HEK293 (cell line): Measurements from ENCODE around the gene LRRC23.

Experiments
- HOXD13 ChIP-seq: sonication (generic); formaldehyde crosslinking; IDR thresholded peaks from 2 replicates; pipeline ENCODE4 v1.8.0; 2022; ENCODE audit warnings: missing genetic modification reagents, borderline replicate concordance
- KLF1 ChIP-seq: fragments of 450-650 bp; formaldehyde crosslinking; IDR thresholded peaks from 2 replicates; pipeline ENCODE4 v1.5.1; 2016; ENCODE audit warnings: missing biosample characterization, missing genetic modification characterization
- KLF10 ChIP-seq: fragments of 450-650 bp; IDR thresholded peaks from 2 replicates; pipeline ENCODE4 v1.5.1; 2018; ENCODE audit warnings: missing biosample characterization, mild to moderate bottlenecking, missing genetic modification characterization
- KLF17 ChIP-seq: fragments of 450-650 bp; formaldehyde crosslinking; IDR thresholded peaks from 2 replicates; pipeline ENCODE4 v1.5.1; 2016; ENCODE audit warnings: missing biosample characterization, missing genetic modification characterization
- OVOL3 ChIP-seq: fragments of 450-650 bp; formaldehyde crosslinking; IDR thresholded peaks from 2 replicates; pipeline ENCODE4 v1.5.1; 2016; ENCODE audit warnings: missing biosample characterization, missing genetic modification characterization
- TCF7L2 ChIP-seq: IDR thresholded peaks from 2 replicates; pipeline ENCODE4 v1.6.1; 2011; ENCODE audit warnings: low read depth, mild to moderate bottlenecking, inconsistent platforms, low read length, moderate library complexity, borderline replicate concordance
- ZBTB1 ChIP-seq: fragments of 450-650 bp; formaldehyde crosslinking; IDR thresholded peaks from 2 replicates; pipeline ENCODE4 v1.5.1; 2016; ENCODE audit warnings: missing biosample characterization, missing genetic modification characterization
- ZFP69B ChIP-seq: fragments of 450-650 bp; formaldehyde crosslinking; IDR thresholded peaks from 2 replicates; pipeline ENCODE4 v1.5.1; 2016; ENCODE audit warnings: missing biosample characterization, missing genetic modification characterization
- ZNF157 ChIP-seq: fragments of 450-650 bp; formaldehyde crosslinking; IDR thresholded peaks from 2 replicates; pipeline ENCODE4 v1.5.1; 2016; ENCODE audit warnings: missing biosample characterization, missing genetic modification characterization
- ZNF169 ChIP-seq: fragments of 450-650 bp; formaldehyde crosslinking; IDR thresholded peaks from 2 replicates; pipeline ENCODE4 v1.5.1; 2016; ENCODE audit warnings: missing biosample characterization, missing genetic modification characterization
- ZNF175 ChIP-seq: fragments of 450-650 bp; formaldehyde crosslinking; IDR thresholded peaks from 2 replicates; pipeline ENCODE4 v1.5.1; 2016; ENCODE audit warnings: missing biosample characterization, missing genetic modification characterization
- ZNF184 ChIP-seq: fragments of 450-650 bp; IDR thresholded peaks from 2 replicates; pipeline ENCODE4 v1.5.1; 2018; ENCODE audit warnings: missing biosample characterization, mild to moderate bottlenecking, missing genetic modification characterization
- ZNF23 ChIP-seq: fragments of 450-650 bp; formaldehyde crosslinking; IDR thresholded peaks from 2 replicates; pipeline ENCODE4 v1.5.1; 2016; ENCODE audit warnings: missing biosample characterization, missing genetic modification characterization, borderline replicate concordance
- ZNF24 ChIP-seq: fragments of 450-650 bp; formaldehyde crosslinking; IDR thresholded peaks from 2 replicates; pipeline ENCODE4 v1.5.1; 2016; ENCODE audit warnings: missing biosample characterization, missing genetic modification characterization
- ZNF292 ChIP-seq: fragments of 450-650 bp; formaldehyde crosslinking; IDR thresholded peaks from 2 replicates; pipeline ENCODE4 v1.5.1; 2016; ENCODE audit warnings: low read depth, missing biosample characterization, missing genetic modification characterization, borderline replicate concordance
- ZNF302 ChIP-seq: fragments of 450-650 bp; formaldehyde crosslinking; IDR thresholded peaks from 2 replicates; pipeline ENCODE4 v1.5.1; 2016; ENCODE audit warnings: missing biosample characterization, missing genetic modification characterization, low read depth
- ZNF350 ChIP-seq: fragments of 450-650 bp; formaldehyde crosslinking; IDR thresholded peaks from 2 replicates; pipeline ENCODE4 v1.5.0; 2017; ENCODE audit warnings: missing biosample characterization, mild to moderate bottlenecking, missing genetic modification characterization
- ZNF354C ChIP-seq: fragments of 450-650 bp; formaldehyde crosslinking; IDR thresholded peaks from 2 replicates; pipeline ENCODE4 v1.5.1; 2016; ENCODE audit warnings: missing biosample characterization, missing genetic modification characterization, low read depth, borderline replicate concordance
- ZNF362 ChIP-seq: fragments of 450-650 bp; formaldehyde crosslinking; IDR thresholded peaks from 2 replicates; pipeline ENCODE4 v1.5.1; 2016; ENCODE audit warnings: missing biosample characterization, missing genetic modification characterization
- ZNF404 ChIP-seq: fragments of 450-650 bp; formaldehyde crosslinking; IDR thresholded peaks from 2 replicates; pipeline ENCODE4 v1.5.1; 2017; ENCODE audit warnings: missing biosample characterization, missing genetic modification characterization
- ZNF521 ChIP-seq: fragments of 450-650 bp; formaldehyde crosslinking; IDR thresholded peaks from 2 replicates; pipeline ENCODE4 v1.5.1; 2017; ENCODE audit warnings: missing biosample characterization, mild to moderate bottlenecking, missing genetic modification characterization
- ZNF529 ChIP-seq: fragments of 450-650 bp; formaldehyde crosslinking; IDR thresholded peaks from 2 replicates; pipeline ENCODE4 v1.5.1; 2017; ENCODE audit warnings: missing genetic modification characterization, missing biosample characterization; ENCODE audit not compliant: insufficient replicate concordance
- ZNF623 ChIP-seq: fragments of 450-650 bp; formaldehyde crosslinking; IDR thresholded peaks from 2 replicates; pipeline ENCODE4 v1.5.1; 2016; ENCODE audit warnings: missing biosample characterization, missing genetic modification characterization
- ZNF677 ChIP-seq: fragments of 450-650 bp; IDR thresholded peaks from 2 replicates; pipeline ENCODE4 v1.5.0; 2018; ENCODE audit warnings: missing biosample characterization, mild to moderate bottlenecking, missing genetic modification characterization, moderate library complexity
- ZNF707 ChIP-seq: fragments of 450-650 bp; formaldehyde crosslinking; IDR thresholded peaks from 2 replicates; pipeline ENCODE4 v1.5.1; 2016; ENCODE audit warnings: missing biosample characterization, missing genetic modification characterization
- ZNF768 ChIP-seq: fragments of 450-650 bp; formaldehyde crosslinking; IDR thresholded peaks from 2 replicates; pipeline ENCODE4 v1.5.1; 2018; ENCODE audit warnings: missing biosample characterization, mild to moderate bottlenecking, missing genetic modification characterization
- ZNF791 ChIP-seq: fragments of 450-650 bp; formaldehyde crosslinking; IDR thresholded peaks from 2 replicates; pipeline ENCODE4 v1.5.1; 2016; ENCODE audit warnings: missing biosample characterization, missing genetic modification characterization
- ZSCAN23 ChIP-seq: fragments of 450-650 bp; formaldehyde crosslinking; IDR thresholded peaks from 2 replicates; pipeline ENCODE4 v1.5.1; 2016; ENCODE audit warnings: missing biosample characterization, missing genetic modification characterization
- TF ChIP-seq, protein P1 (sequence below): fragments of 450-650 bp; formaldehyde crosslinking; IDR thresholded peaks from 2 replicates; pipeline ENCODE4 v1.5.1; 2016; ENCODE audit warnings: missing biosample characterization, missing genetic modification characterization
- TF ChIP-seq, protein P2 (sequence below): fragments of 450-650 bp; formaldehyde crosslinking; IDR thresholded peaks from 2 replicates; pipeline ENCODE4 v1.5.1; 2016; ENCODE audit warnings: missing biosample characterization, missing genetic modification characterization
- TF ChIP-seq, protein P3 (sequence below): fragments of 450-650 bp; formaldehyde crosslinking; IDR thresholded peaks from 2 replicates; pipeline ENCODE4 v1.5.1; 2016; ENCODE audit warnings: missing biosample characterization, missing genetic modification characterization, low read depth
- TF ChIP-seq, protein P4 (sequence below): fragments of 450-650 bp; formaldehyde crosslinking; IDR thresholded peaks from 2 replicates; pipeline ENCODE4; 2016; ENCODE audit warnings: missing biosample characterization, missing genetic modification characterization

The LRRC23 gene

GRCh38 chr12:6946033-6946919 lies 41.7 kb downstream of the LRRC23 start (continued):
- TF ChIP-seq ZNF292 (tag by site-specific recombination) (no peak), ZNF175 (no peak), HOXD13 (no peak), ZBTB1 (tag by site-specific recombination) (no peak), ZNF169 (tag by site-specific recombination) (no peak), ZNF529 (tag by site-specific recombination) (no peak), ZNF157 (tag by site-specific recombination) (no peak), KLF10 (tag by site-specific recombination) (no peak), KLF1 (tag by site-specific recombination) (no peak), ZNF354C (no peak), ZNF350 (no peak), ZNF362 (no peak), ZNF521 (no peak), ZNF23 (no peak), OVOL3 (tag by site-specific recombination) (no peak), KLF17 (tag by site-specific recombination) (no peak), ZNF302 (tag by site-specific recombination) (no peak), ZFP69B (tag by site-specific recombination) (no peak), ZNF707 (tag by site-specific recombination) (no peak), ZNF791 (no peak), ZNF24 (tag by site-specific recombination) (no peak), ZSCAN23 (tag by site-specific recombination) (no peak), ZNF184 (tag by site-specific recombination) (no peak), ZNF623 (tag by site-specific recombination) (no peak), ZNF404 (tag by site-specific recombination) (no peak), ZNF677 (no peak), ZNF768 (tag by site-specific recombination) (no peak), TCF7L2 (no peak)
- TF ChIP-seq, protein P1, sequence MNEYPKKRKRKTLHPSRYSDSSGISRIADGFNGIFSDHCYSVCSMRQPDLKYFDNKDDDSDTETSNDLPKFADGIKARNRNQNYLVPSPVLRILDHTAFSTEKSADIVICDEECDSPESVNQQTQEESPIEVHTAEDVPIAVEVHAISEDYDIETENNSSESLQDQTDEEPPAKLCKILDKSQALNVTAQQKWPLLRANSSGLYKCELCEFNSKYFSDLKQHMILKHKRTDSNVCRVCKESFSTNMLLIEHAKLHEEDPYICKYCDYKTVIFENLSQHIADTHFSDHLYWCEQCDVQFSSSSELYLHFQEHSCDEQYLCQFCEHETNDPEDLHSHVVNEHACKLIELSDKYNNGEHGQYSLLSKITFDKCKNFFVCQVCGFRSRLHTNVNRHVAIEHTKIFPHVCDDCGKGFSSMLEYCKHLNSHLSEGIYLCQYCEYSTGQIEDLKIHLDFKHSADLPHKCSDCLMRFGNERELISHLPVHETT (tag by site-specific recombination) = no peak
- TF ChIP-seq, protein P2, sequence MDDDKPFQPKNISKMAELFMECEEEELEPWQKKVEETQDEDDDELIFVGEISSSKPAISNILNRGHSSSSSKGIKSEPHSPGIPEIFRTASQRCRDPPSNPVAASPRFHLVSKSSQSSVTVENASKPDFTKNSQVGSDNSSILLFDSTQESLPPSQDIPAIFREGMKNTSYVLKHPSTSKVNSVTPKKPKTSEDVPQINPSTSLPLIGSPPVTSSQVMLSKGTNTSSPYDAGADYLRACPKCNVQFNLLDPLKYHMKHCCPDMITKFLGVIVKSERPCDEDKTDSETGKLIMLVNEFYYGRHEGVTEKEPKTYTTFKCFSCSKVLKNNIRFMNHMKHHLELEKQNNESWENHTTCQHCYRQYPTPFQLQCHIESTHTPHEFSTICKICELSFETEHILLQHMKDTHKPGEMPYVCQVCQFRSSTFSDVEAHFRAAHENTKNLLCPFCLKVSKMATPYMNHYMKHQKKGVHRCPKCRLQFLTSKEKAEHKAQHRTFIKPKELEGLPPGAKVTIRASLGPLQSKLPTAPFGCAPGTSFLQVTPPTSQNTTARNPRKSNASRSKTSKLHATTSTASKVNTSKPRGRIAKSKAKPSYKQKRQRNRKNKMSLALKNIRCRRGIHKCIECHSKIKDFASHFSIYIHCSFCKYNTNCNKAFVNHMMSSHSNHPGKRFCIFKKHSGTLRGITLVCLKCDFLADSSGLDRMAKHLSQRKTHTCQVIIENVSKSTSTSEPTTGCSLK = no peak
- TF ChIP-seq, protein P3, sequence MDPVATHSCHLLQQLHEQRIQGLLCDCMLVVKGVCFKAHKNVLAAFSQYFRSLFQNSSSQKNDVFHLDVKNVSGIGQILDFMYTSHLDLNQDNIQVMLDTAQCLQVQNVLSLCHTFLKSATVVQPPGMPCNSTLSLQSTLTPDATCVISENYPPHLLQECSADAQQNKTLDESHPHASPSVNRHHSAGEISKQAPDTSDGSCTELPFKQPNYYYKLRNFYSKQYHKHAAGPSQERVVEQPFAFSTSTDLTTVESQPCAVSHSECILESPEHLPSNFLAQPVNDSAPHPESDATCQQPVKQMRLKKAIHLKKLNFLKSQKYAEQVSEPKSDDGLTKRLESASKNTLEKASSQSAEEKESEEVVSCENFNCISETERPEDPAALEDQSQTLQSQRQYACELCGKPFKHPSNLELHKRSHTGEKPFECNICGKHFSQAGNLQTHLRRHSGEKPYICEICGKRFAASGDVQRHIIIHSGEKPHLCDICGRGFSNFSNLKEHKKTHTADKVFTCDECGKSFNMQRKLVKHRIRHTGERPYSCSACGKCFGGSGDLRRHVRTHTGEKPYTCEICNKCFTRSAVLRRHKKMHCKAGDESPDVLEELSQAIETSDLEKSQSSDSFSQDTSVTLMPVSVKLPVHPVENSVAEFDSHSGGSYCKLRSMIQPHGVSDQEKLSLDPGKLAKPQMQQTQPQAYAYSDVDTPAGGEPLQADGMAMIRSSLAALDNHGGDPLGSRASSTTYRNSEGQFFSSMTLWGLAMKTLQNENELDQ (tag by site-specific recombination) = no peak
- TF ChIP-seq, protein P4, sequence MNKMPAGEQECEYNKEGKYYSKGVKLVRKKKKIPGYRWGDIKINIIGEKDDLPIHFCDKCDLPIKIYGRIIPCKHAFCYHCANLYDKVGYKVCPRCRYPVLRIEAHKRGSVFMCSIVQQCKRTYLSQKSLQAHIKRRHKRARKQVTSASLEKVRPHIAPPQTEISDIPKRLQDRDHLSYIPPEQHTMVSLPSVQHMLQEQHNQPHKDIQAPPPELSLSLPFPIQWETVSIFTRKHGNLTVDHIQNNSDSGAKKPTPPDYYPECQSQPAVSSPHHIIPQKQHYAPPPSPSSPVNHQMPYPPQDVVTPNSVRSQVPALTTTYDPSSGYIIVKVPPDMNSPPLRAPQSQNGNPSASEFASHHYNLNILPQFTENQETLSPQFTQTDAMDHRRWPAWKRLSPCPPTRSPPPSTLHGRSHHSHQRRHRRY (tag by site-specific recombination) = no peak
